SK-N-SH treated with all-trans-retinoic acid at 6 μM for 48 hours (cell line): ENCODE results near the gene CENPO.

ENCODE experiments used
- ATAC-seq: fragments of 200-7000 bp; cut with Tn5 transposase; 3 replicates; pipeline ENCODE4 v1.9.1; 2020; ENCODE audit warnings: mild to moderate bottlenecking, moderate library complexity
- BACH2 ChIP-seq: fragments of 250-450 bp; sonication (Bioruptor Pico); IDR thresholded peaks from 2 replicates; pipeline ENCODE4 v1.9.0; 2021; ENCODE audit warnings: mild to moderate bottlenecking, borderline replicate concordance
- CSDC2 ChIP-seq: fragments of 250-450 bp; sonication (Bioruptor Pico); IDR thresholded peaks from 2 replicates; pipeline ENCODE4 v1.5.0; 2020; ENCODE audit warnings: mild to moderate bottlenecking, moderate library complexity
- CSRNP3 ChIP-seq: fragments of 250-450 bp; sonication (Bioruptor Pico); IDR thresholded peaks from 2 replicates; pipeline ENCODE4 v1.5.1; 2021; ENCODE audit warnings: mild to moderate bottlenecking, moderate library complexity
- ESRRG ChIP-seq: fragments of 250-450 bp; sonication (Bioruptor Pico); IDR thresholded peaks from 2 replicates; pipeline ENCODE4 v1.6.1; 2021; ENCODE audit warnings: mild to moderate bottlenecking
- ISL1 ChIP-seq: fragments of 250-450 bp; sonication (Bioruptor Pico); IDR thresholded peaks from 2 replicates; pipeline ENCODE4 v2.1.2; 2022; ENCODE audit warnings: mild to moderate bottlenecking, moderate library complexity
- OSR1 ChIP-seq: fragments of 250-450 bp; sonication (Bioruptor Pico); IDR thresholded peaks from 2 replicates; pipeline ENCODE4 v1.8.0; 2022; ENCODE audit warnings: moderate library complexity, mild to moderate bottlenecking, inconsistent platforms
- POU6F1 ChIP-seq: fragments of 250-450 bp; sonication (Bioruptor Pico); IDR thresholded peaks from 2 replicates; pipeline ENCODE4 v1.8.0; 2021; ENCODE audit warnings: low read depth, mild to moderate bottlenecking, moderate library complexity, borderline replicate concordance
- PPARA ChIP-seq: fragments of 250-450 bp; sonication (Bioruptor Pico); IDR thresholded peaks from 2 replicates; pipeline ENCODE4 v1.5.0; 2020; ENCODE audit warnings: mild to moderate bottlenecking, borderline replicate concordance
- RARB ChIP-seq: fragments of 250-450 bp; sonication (Bioruptor Pico); IDR thresholded peaks from 2 replicates; pipeline ENCODE4 v1.8.0; 2021; ENCODE audit warnings: mild to moderate bottlenecking, moderate library complexity
- SNAI2 ChIP-seq: fragments of 250-450 bp; sonication (Bioruptor Pico); IDR thresholded peaks from 2 replicates; pipeline ENCODE4 v1.5.0; 2020; ENCODE audit warnings: mild to moderate bottlenecking, moderate library complexity
- TCF4 ChIP-seq: fragments of 250-450 bp; sonication (Bioruptor Pico); IDR thresholded peaks from 2 replicates; pipeline ENCODE4 v1.8.0; 2021; ENCODE audit warnings: mild to moderate bottlenecking, moderate library complexity, borderline replicate concordance
- TOX ChIP-seq: fragments of 250-450 bp; sonication (Bioruptor Pico); IDR thresholded peaks from 2 replicates; pipeline ENCODE4 v1.8.0; 2021; ENCODE audit warnings: mild to moderate bottlenecking, moderate library complexity, borderline replicate concordance
- TSHZ2 ChIP-seq: fragments of 250-450 bp; sonication (Bioruptor Pico); IDR thresholded peaks from 2 replicates; pipeline ENCODE4 v1.5.0; 2020; ENCODE audit warnings: mild to moderate bottlenecking, moderate library complexity
- ZC3H10 ChIP-seq: fragments of 250-450 bp; sonication (Bioruptor Pico); IDR thresholded peaks from 2 replicates; pipeline ENCODE4 v1.5.1; 2021; ENCODE audit warnings: mild to moderate bottlenecking, moderate library complexity
- ZFP3 ChIP-seq: fragments of 250-450 bp; sonication (Bioruptor Pico); IDR thresholded peaks from 2 replicates; pipeline ENCODE4 v1.5.0; 2020; ENCODE audit warnings: mild to moderate bottlenecking, moderate library complexity
- ZFP30 ChIP-seq: fragments of 450-650 bp; formaldehyde crosslinking; IDR thresholded peaks from 2 replicates; pipeline ENCODE4 v1.5.0; 2022; ENCODE audit warnings: mild to moderate bottlenecking, moderate library complexity
- ZNF565 ChIP-seq: fragments of 450-650 bp; formaldehyde crosslinking; conservative IDR thresholded peaks from 2 replicates; pipeline ENCODE4 v1.5.0; 2020; ENCODE audit warnings: low read depth, mild to moderate bottlenecking, moderate library complexity
- ZNF70 ChIP-seq: fragments of 450-650 bp; formaldehyde crosslinking; IDR thresholded peaks from 2 replicates; pipeline ENCODE4 v1.5.0; 2020; ENCODE audit warnings: mild to moderate bottlenecking, moderate library complexity
- ZNF8 ChIP-seq: fragments of 450-650 bp; formaldehyde crosslinking; IDR thresholded peaks from 2 replicates; pipeline ENCODE4 v1.5.0; 2020; ENCODE audit warnings: mild to moderate bottlenecking, moderate library complexity
- TF ChIP-seq, protein P1 (sequence below): fragments of 250-450 bp; sonication (Bioruptor Pico); IDR thresholded peaks from 2 replicates; pipeline ENCODE4 v1.8.0; 2020; ENCODE audit warnings: mild to moderate bottlenecking, moderate library complexity, borderline replicate concordance

The CENPO gene

DNA sequence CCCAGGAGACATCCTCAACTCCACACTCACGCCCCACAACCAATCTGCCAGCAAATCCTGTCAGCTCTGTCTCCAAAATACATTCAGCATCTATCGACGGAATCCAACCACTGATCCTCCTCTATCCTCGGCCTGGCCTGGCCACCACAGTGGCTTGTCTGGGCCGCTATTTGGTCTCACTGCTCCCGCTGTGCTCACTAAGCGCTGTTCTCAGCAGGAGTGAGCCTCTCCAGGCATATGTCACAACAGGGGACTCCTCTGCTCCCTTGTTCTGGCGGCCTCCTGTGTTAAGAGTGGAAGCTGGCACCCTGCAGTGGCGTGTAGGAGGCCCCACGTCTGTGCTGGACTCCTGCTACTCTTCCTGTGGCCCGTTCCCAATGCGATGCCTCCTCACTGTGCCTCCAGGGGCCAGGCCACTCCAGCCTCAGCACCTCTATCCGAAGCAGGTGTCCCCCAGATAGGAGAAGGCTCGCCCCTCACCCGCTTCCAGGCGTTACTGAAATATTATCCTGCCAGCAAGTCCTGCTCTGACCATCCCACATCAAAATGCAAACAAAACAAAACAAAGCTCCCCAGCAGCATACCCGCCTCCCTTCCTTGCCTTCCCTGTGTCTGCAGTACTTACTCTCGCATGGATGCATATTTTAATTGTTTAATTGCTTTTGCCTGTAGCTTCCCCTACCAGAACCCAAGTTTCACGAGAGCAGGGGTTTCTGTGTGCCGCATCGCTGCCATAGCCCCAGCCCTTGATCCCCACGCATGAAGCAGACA is 39.9 kb downstream of the CENPO start:
- no peak for TF ChIP-seq ZNF8 (CRISPR knock-in tag)
- TF ChIP-seq TSHZ2 (CRISPR knock-in tag) = no peak
- TF ChIP-seq, protein P1, sequence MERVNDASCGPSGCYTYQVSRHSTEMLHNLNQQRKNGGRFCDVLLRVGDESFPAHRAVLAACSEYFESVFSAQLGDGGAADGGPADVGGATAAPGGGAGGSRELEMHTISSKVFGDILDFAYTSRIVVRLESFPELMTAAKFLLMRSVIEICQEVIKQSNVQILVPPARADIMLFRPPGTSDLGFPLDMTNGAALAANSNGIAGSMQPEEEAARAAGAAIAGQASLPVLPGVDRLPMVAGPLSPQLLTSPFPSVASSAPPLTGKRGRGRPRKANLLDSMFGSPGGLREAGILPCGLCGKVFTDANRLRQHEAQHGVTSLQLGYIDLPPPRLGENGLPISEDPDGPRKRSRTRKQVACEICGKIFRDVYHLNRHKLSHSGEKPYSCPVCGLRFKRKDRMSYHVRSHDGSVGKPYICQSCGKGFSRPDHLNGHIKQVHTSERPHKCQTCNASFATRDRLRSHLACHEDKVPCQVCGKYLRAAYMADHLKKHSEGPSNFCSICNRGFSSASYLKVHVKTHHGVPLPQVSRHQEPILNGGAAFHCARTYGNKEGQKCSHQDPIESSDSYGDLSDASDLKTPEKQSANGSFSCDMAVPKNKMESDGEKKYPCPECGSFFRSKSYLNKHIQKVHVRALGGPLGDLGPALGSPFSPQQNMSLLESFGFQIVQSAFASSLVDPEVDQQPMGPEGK (CRISPR knock-in tag) = no peak
- ATAC-seq = no peak

GRCh38 chr2:24833821-24834732 is 40.9 kb downstream of the CENPO start:
- ATAC-seq = no peak
- TF ChIP-seq TCF4 (no peak), ZNF70 (no peak), ESRRG (CRISPR knock-in tag) (no peak), BACH2 (CRISPR knock-in tag) (no peak), PPARA (CRISPR knock-in tag) (no peak), TOX (CRISPR knock-in tag) (no peak), SNAI2 (CRISPR knock-in tag) (no peak), POU6F1 (no peak), CSDC2 (CRISPR knock-in tag) (no peak), ZFP3 (CRISPR knock-in tag) (no peak), ISL1 (CRISPR knock-in tag) (no peak), CSRNP3 (CRISPR knock-in tag) (no peak), RARB (CRISPR knock-in tag) (no peak), ZNF565 (no peak)

GRCh38 chr2:24834733-24835395 is 41.6 kb downstream of the CENPO start:
- ATAC-seq = no peak; the same call in 2 of the 3 replicates
- TF ChIP-seq TSHZ2 (CRISPR knock-in tag) (no peak), PPARA (CRISPR knock-in tag) (no peak), ZFP30 (CRISPR knock-in tag) (no peak), ZC3H10 (CRISPR knock-in tag) (no peak), ZNF8 (CRISPR knock-in tag) (no peak), ZFP3 (CRISPR knock-in tag) (no peak), OSR1 (CRISPR knock-in tag) (no peak)

GRCh38 chr2:24835411-24835810 is 42.2 kb downstream of the CENPO start:
- peak; percentile 45 for ATAC-seq
